Glutamatergic neuron (in vitro differentiated cells): ENCODE data around the gene PDE2A. TPM values are rescaled to one million over a fixed set of nuclear protein-coding genes. Genes with fewer than 3 reads are reported as not detected.

ENCODE experiments used
- DNase-seq: peaks from one replicate; pipeline ENCODE4 v3.0.0; 2022
- H3K27ac Mint-ChIP-seq: one replicate; pipeline ENCODE4 v1.8.0; 2020; ENCODE audit warnings: mild to moderate bottlenecking, mixed read lengths, inconsistent platforms; ENCODE audit not compliant: unreplicated experiment
- H3K27me3 Mint-ChIP-seq: one replicate; pipeline ENCODE4 v1.8.0; 2020; ENCODE audit warnings: mild to moderate bottlenecking, moderate library complexity, mixed read lengths, inconsistent platforms; ENCODE audit not compliant: unreplicated experiment
- H3K36me3 Mint-ChIP-seq: one replicate; pipeline ENCODE4 v1.8.0; 2020; ENCODE audit warnings: mild to moderate bottlenecking, mixed read lengths, inconsistent platforms; ENCODE audit not compliant: unreplicated experiment
- H3K4me1 Mint-ChIP-seq: one replicate; pipeline ENCODE4 v1.8.0; 2020; ENCODE audit warnings: mild to moderate bottlenecking, low read depth, mixed read lengths, inconsistent platforms; ENCODE audit not compliant: unreplicated experiment
- H3K4me3 Mint-ChIP-seq: one replicate; pipeline ENCODE4 v1.8.0; 2020; ENCODE audit warnings: mild to moderate bottlenecking, mixed read lengths, inconsistent platforms; ENCODE audit not compliant: unreplicated experiment
- H3K9me3 Mint-ChIP-seq: one replicate; pipeline ENCODE4 v1.8.0; 2020; ENCODE audit warnings: mild to moderate bottlenecking, moderate library complexity, mixed read lengths, inconsistent platforms; ENCODE audit not compliant: unreplicated experiment
- total RNA-seq: library from RNA; stranded (reverse); fragmentation: NEBNext Ultra II Directional; extraction: Animal tissue kit (Norgen Biotek cat#: 25700); gene quantifications from one replicate; pipeline ENCODE4 v1.2.1, GENCODE V29; 2021; ENCODE audit not compliant: unreplicated experiment
- TF ChIP-seq, protein P1 (sequence below): fragments of 200-600 bp; sonication (generic); IDR thresholded peaks from one replicate; pipeline ENCODE4 v1.5.0; 2021; ENCODE audit not compliant: partially characterized antibody, unreplicated experiment

The PDE2A gene
- total RNA-seq, 1 donor from 2014 or later, result 16.9 TPM

DNA sequence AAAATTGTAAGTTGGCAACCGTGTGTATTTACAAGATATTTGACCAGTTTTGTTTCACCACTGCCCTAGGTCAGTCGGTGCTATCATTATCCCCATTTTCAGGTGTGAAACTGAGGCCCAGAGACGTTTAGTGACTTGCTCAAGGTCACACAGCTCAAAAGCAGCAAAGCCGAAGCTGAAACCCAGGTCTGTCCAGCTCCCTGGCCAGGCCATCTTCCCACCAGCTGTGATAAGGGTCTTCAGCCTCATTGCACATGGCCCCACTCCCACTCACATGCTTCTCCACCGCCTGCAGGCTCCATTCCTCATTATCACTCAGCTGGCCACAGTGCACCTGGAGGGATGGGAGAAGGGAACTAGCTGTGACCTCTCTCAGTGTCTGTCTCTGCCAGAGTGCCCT, 83.2 kb downstream of the PDE2A start:
- TF ChIP-seq, protein P1, sequence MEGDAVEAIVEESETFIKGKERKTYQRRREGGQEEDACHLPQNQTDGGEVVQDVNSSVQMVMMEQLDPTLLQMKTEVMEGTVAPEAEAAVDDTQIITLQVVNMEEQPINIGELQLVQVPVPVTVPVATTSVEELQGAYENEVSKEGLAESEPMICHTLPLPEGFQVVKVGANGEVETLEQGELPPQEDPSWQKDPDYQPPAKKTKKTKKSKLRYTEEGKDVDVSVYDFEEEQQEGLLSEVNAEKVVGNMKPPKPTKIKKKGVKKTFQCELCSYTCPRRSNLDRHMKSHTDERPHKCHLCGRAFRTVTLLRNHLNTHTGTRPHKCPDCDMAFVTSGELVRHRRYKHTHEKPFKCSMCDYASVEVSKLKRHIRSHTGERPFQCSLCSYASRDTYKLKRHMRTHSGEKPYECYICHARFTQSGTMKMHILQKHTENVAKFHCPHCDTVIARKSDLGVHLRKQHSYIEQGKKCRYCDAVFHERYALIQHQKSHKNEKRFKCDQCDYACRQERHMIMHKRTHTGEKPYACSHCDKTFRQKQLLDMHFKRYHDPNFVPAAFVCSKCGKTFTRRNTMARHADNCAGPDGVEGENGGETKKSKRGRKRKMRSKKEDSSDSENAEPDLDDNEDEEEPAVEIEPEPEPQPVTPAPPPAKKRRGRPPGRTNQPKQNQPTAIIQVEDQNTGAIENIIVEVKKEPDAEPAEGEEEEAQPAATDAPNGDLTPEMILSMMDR, result no peak
- Mint-ChIP-seq H3K36me3 (no peaks in the 10 kb centered on the region), H3K27ac (no peak overlapping the region), H3K4me1 (peaks cover 34% of the 10 kb centered on the region), H3K9me3 (peaks cover 9% of the 10 kb centered on the region), H3K4me3 (peak overlapping the region; percentile 78), H3K27me3 (peaks cover 32% of the 10 kb centered on the region)
- no peak for DNase-seq

DNA sequence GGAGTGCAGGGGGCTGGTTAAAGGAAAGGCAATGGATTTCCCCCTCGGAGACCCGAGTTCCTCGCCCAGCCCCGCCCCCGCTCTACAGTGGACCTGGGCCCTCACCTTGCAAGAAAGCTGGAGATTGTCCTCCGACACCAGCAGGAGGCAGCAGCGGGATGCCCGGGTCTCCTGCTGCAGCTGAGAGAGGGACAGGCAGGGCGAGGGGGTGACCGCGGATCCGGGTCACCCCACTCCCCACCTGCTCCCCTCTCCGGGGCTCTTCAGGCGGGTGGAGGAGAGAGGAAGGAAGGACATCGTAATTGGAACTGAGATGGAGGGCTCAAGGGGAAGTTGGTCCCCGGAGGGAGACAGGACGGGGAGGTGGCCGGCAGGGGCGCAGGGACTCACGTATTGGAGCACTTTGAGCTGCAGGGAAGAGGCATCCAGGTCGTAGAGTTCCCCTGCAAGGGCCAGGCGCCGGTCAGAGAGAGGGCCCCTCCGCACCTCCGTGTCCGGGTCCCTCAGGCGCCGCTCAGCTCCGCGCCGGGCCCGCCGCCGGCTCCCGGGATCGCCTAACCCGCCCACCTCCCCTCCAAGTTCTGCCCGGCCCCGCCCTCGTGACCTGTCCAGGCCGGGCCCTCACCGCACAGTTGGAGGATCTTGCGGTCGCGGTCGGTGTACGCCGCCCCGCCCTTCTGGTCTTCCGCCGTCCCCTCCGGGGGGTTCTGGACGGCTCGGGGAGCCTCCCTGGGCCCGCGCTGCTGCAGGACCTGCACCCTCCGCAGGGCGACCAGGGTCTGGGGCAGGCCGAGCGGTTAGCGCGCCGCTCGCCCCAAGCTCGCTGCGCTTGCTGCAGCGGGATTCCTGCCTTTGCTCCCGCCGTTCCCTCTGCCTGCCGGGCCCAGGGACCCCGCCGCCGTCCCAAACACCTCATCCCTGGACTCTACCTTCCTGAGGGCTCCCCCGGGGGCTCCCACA, 84.1 kb downstream of the PDE2A start:
- Mint-ChIP-seq H3K36me3 (no peaks in the 10 kb centered on the region), H3K4me1 (peaks cover 27% of the 10 kb centered on the region)

DNA sequence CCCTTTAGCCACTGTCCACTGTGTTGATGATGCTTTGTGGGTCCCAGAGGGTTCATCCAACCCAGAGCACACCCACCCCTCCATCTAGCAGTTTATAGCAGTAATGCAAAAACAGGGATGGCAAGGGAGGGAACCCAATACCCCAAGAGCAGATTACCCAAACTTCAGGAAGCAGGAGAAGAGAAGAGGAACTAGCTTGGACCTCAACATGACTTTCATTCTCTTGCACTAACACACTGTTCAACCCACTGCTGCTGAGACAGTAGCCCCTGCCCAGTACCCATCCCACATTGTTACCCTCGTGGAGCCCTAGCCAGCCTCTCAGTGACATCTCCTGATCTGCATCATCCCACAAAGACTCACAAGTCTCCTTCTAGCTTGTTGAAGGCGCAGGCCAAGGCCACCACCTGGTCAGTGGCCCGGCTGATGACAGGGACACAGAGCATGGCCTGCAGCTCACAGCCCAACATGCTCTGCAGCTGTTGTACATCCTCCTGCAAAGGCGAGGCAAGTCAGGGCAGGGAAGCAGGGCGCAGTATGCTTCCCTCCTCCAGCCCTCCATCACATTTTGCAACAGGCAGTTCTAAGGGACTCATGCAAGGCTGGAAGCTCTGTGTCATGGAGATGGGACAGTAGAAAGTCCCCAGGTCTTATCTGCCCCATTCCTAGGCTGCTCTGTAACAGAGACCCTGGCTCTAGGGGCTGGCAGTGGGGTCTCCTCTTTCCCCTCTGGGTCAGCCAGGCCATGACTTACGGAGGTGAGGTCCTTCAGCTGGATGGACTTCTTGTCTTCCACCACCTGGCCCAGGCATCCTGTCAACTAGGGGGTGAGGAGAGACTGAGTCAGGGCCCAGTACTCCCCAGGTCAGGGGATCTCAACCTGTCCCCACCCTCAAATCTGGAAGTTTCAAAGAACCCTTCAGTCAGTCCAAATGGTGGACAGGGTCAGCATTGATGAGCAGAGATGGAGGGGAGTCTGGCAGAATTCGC, 85.5 kb downstream of the PDE2A start:
- H3K9me3 Mint-ChIP-seq, result peaks cover 7% of the 10 kb centered on the region
- peaks cover 2% of the 10 kb centered on the region for H3K36me3 Mint-ChIP-seq
- peaks cover 13% of the 10 kb centered on the region for H3K4me1 Mint-ChIP-seq
- no peak for DNase-seq
- TF ChIP-seq, protein P1, result no peak
- peaks cover 35% of the 10 kb centered on the region for H3K27me3 Mint-ChIP-seq
- H3K4me3 Mint-ChIP-seq, result peak overlapping the region; percentile 71
- H3K27ac Mint-ChIP-seq, result no peak overlapping the region

More for the DNA sequence above, 84.1 kb downstream of the PDE2A start:
- peak; percentile 81 for DNase-seq
- Mint-ChIP-seq H3K9me3 (peaks cover 8% of the 10 kb centered on the region), H3K27me3 (peaks cover 32% of the 10 kb centered on the region), H3K27ac (no peak overlapping the region), H3K4me3 (peak overlapping the region; percentile 71)
- TF ChIP-seq, protein P1, result peak; percentile 72

DNA sequence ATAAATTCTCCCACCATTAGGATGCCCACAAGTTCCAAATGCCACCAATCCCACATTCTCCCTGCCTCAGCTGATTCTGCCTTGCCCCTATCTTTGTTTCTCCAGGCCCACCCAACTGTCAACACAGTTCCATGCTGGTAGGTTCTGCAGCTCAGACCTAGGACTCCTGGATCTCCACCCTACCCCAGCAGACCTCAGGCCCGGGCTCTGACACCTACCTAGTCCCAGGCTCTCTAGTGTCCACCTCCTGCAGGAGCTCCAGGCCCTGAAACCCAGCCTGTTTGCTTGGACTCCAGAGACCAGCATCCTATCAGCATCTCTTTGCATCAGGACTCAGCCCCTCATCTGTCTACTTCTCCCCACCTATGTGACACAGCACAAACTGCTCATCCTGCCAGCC, 86.5 kb downstream of the PDE2A start:
- Mint-ChIP-seq H3K4me1 (peaks cover 12% of the 10 kb centered on the region), H3K36me3 (peaks cover 4% of the 10 kb centered on the region), H3K27ac (peak overlapping the region; percentile 50), H3K27me3 (peaks cover 37% of the 10 kb centered on the region), H3K4me3 (no peak overlapping the region), H3K9me3 (peaks cover 5% of the 10 kb centered on the region)
- TF ChIP-seq, protein P1, result no peak
- no peak for DNase-seq
